Dermis microvascular lymphatic vessel endothelial cell (primary cell): ENCODE data around the gene PTMS. TPM values are rescaled to one million over a fixed set of nuclear protein-coding genes. Genes with fewer than 3 reads are reported as not detected.

Experiments
- total RNA-seq: library from RNA; depleted of rRNA; stranded (reverse); fragments of >200 nt; gene quantifications from 2 replicates; pipeline ENCODE4 v1.2.1, GENCODE V29; 2014

Gene PTMS
- total RNA-seq, 1 donor from 2014 or later: 43.3 TPM

Other genes with a start within 250 kb of the PTMS start
- 4,334 and 4,542 TPM in 2 replicates for gene GAPDH, start 231.8 kb upstream of the PTMS start, total RNA-seq
- gene IFFO1, start 210.3 kb upstream of the PTMS start, total RNA-seq: 8.3 and 15.4 TPM in 2 replicates
- gene NOP2, start 198.1 kb upstream of the PTMS start, total RNA-seq: 10.4 and 13.4 TPM in 2 replicates
- 181 and 200 TPM in 2 replicates for gene CHD4, start 159.0 kb upstream of the PTMS start, total RNA-seq
- gene LPAR5, start 130.4 kb upstream of the PTMS start, total RNA-seq: under 0.01 TPM in 1 of 2 replicates, not detected in the other
- gene ACRBP, start 118.9 kb upstream of the PTMS start, total RNA-seq: 0.39 and 0.51 TPM in 2 replicates
- 31.1 and 41.1 TPM in 2 replicates for gene ING4, start 103.2 kb upstream of the PTMS start, total RNA-seq
- 6.4 and 11.6 TPM in 2 replicates for gene ZNF384, start 77.0 kb upstream of the PTMS start, total RNA-seq
- not detected in 2 replicates for gene PIANP, start 65.5 kb upstream of the PTMS start, total RNA-seq
- 35.8 and 50.4 TPM in 2 replicates for gene COPS7A, start 42.3 kb upstream of the PTMS start, total RNA-seq
- 76.4 and 115 TPM in 2 replicates for gene MLF2, start 13.2 kb upstream of the PTMS start, total RNA-seq
- gene LAG3, start 6.2 kb downstream of the PTMS start, total RNA-seq: under 0.01 and 0.13 TPM in 2 replicates
- not detected in 2 replicates for gene CD4, start 23.2 kb downstream of the PTMS start, total RNA-seq
- gene GPR162, start 55.5 kb downstream of the PTMS start, total RNA-seq: 0.51 and 0.76 TPM in 2 replicates
- 18.2 and 22.6 TPM in 2 replicates for gene P3H3, start 62.0 kb downstream of the PTMS start, total RNA-seq
- 0.13 and 0.25 TPM in 2 replicates for gene GNB3, start 74.6 kb downstream of the PTMS start, total RNA-seq
- 5.7 and 11.8 TPM in 2 replicates for gene CDCA3, start 84.9 kb downstream of the PTMS start, total RNA-seq
- gene USP5, start 85.8 kb downstream of the PTMS start, total RNA-seq: 82.5 and 83.7 TPM in 2 replicates
- 778 and 977 TPM in 2 replicates for gene TPI1, start 101.2 kb downstream of the PTMS start, total RNA-seq
- 2.9 and 3.3 TPM in 2 replicates for gene SPSB2, start 106.9 kb downstream of the PTMS start, total RNA-seq
- 2.0 and 2.1 TPM in 2 replicates for gene LRRC23, start 138.5 kb downstream of the PTMS start, total RNA-seq
- gene ENO2, start 148.2 kb downstream of the PTMS start, total RNA-seq: 1.0 and 1.4 TPM in 2 replicates
- gene ATN1, start 161.6 kb downstream of the PTMS start, total RNA-seq: 5.1 and 12.1 TPM in 2 replicates
- not detected in 2 replicates for gene RNU7-1, start 177.5 kb downstream of the PTMS start, total RNA-seq
- gene C12orf57, start 177.7 kb downstream of the PTMS start, total RNA-seq: 88.7 and 206 TPM in 2 replicates
- gene PTPN6, start 185.0 kb downstream of the PTMS start, total RNA-seq: 2.4 and 2.6 TPM in 2 replicates
- gene PHB2, start 204.3 kb downstream of the PTMS start, total RNA-seq: 158 and 184 TPM in 2 replicates
- gene EMG1, start 204.6 kb downstream of the PTMS start, total RNA-seq: 30.2 and 30.8 TPM in 2 replicates